SK-N-SH (cell line): ENCODE results near the gene MPHOSPH9. TPM values are rescaled to one million over a fixed set of nuclear protein-coding genes. Genes with fewer than 3 reads are reported as not detected.
A peak's percentile ranks its signal among the peaks of the same experiment; 100 is the strongest.

ENCODE experiments used
- CTCF ChIA-PET: fragments of 300-600, 350-600 bp; formaldehyde crosslinking; extraction: SDS; loops from one replicate; lab custom pipeline; 2021; lab: Yijun Ruan, JAX
- POLR2A ChIA-PET: fragments of 350-600 bp; sonication (Branson Sonifier 250); formaldehyde crosslinking; extraction: SDS; loops from one replicate; lab custom pipeline; 2020; ENCODE audit warnings: antibody characterized with exemption, inconsistent platforms; lab: Yijun Ruan, JAX
- DNase-seq: peaks from one replicate; pipeline ENCODE4 v3.0.0; 2012
- H2AFZ ChIP-seq: fragments of 200-600 bp; sonication (generic); 2 replicates; pipeline ENCODE4 v1.8.1; 2016; ENCODE audit warnings: antibody characterized with exemption, mild to moderate bottlenecking, low read depth
- H3F3A ChIP-seq: fragments of 200-600 bp; sonication (generic); replicated peaks from 2 replicates; pipeline ENCODE3; 2016; ENCODE audit warnings: antibody characterized with exemption, mild to moderate bottlenecking; ENCODE audit not compliant: insufficient read depth
- H3K27ac ChIP-seq, 2 experiments: fragments of 200-500 bp in 1 of 2; fragments of 200-600 bp in 1 of 2; sonication (Bioruptor generic) in 1 of 2; sonication (generic), shearing (Covaris generic) in 1 of 2; 2 replicates each; pipeline versions ENCODE4 v1.5.1 to v1.6.1; 2014 to 2016; ENCODE audit warnings: low read depth in 2 of 2, inconsistent platforms in 1 of 2, low read length in 1 of 2, mild to moderate bottlenecking in 1 of 2, mixed read lengths in 1 of 2
- H3K27me3 ChIP-seq: fragments of 200-600 bp; sonication (generic), shearing (Covaris generic); 2 replicates; pipeline ENCODE4 v1.6.1; 2016; ENCODE audit warnings: mixed run types; ENCODE audit not compliant: insufficient read depth
- H3K36me3 ChIP-seq, 2 experiments: fragments of 200-500 bp in 1 of 2; fragments of 200-600 bp in 1 of 2; sonication (Bioruptor generic) in 1 of 2; sonication (generic) in 1 of 2; replicated peaks in 1 of 2; 2 replicates each; pipeline versions ENCODE3 to v1.5.1; 2014 to 2016; ENCODE audit warnings: low read length in 1 of 2, mild to moderate bottlenecking in 1 of 2; ENCODE audit not compliant: insufficient read depth in 2 of 2, control insufficient read depth in 1 of 2
- H3K4me1 ChIP-seq, 2 experiments: fragments of 200-500 bp in 1 of 2; fragments of 200-600 bp in 1 of 2; sonication (Bioruptor generic) in 1 of 2; sonication (generic), shearing (Covaris generic) in 1 of 2; 2 replicates each; pipeline versions ENCODE4 v1.5.1 to v1.6.1; 2014 to 2016; ENCODE audit warnings: low read depth in 1 of 2, low read length in 1 of 2, mixed run types in 1 of 2; ENCODE audit not compliant: insufficient read depth in 2 of 2, control insufficient read depth in 1 of 2
- H3K4me2 ChIP-seq: fragments of 200-600 bp; sonication (generic), shearing (Covaris generic); 2 replicates; pipeline ENCODE4 v1.6.1; 2017; ENCODE audit warnings: mixed run types
- H3K4me3 ChIP-seq, 2 experiments: fragments of 200-500 bp in 1 of 2; fragments of 200-600 bp in 1 of 2; sonication (Bioruptor generic) in 1 of 2; sonication (generic), shearing (Covaris generic) in 1 of 2; 2 replicates each; pipeline versions ENCODE4 v1.5.1 to v1.8.1; 2014 to 2016; ENCODE audit warnings: low read depth in 2 of 2, inconsistent platforms in 1 of 2, low read length in 1 of 2, mild to moderate bottlenecking in 1 of 2, mixed read lengths in 1 of 2, moderate library complexity in 1 of 2
- H3K79me2 ChIP-seq: fragments of 200-600 bp; sonication (generic); 2 replicates; pipeline ENCODE4 v1.8.1; 2017; ENCODE audit warnings: mild to moderate bottlenecking; ENCODE audit not compliant: insufficient read depth
- H3K9ac ChIP-seq: fragments of 200-600 bp; sonication (generic); 2 replicates; pipeline ENCODE4 v1.6.1; 2017; ENCODE audit warnings: mixed run types
- H3K9me2 ChIP-seq: fragments of 200-600 bp; sonication (generic); 2 replicates; pipeline ENCODE4 v1.6.1; 2017; ENCODE audit warnings: mixed run types
- H3K9me3 ChIP-seq: fragments of 200-600 bp; sonication (generic); 2 replicates; pipeline ENCODE4 v1.6.1; 2017; ENCODE audit warnings: mixed run types, mild to moderate bottlenecking, moderate library complexity
- H4K20me1 ChIP-seq: fragments of 200-600 bp; sonication (generic); 2 replicates; pipeline ENCODE4 v1.6.1; 2017; ENCODE audit warnings: mild to moderate bottlenecking, mixed run types; ENCODE audit not compliant: insufficient read depth
- CHD2 ChIP-seq: fragments of 150-350 bp; IDR thresholded peaks from 2 replicates; pipeline ENCODE4 v1.6.1; 2018; ENCODE audit warnings: low read length; ENCODE audit not compliant: partially characterized antibody
- ELF1 ChIP-seq: IDR thresholded peaks from 2 replicates; pipeline ENCODE4 v1.4.0; 2012
- FOSL2 ChIP-seq: IDR thresholded peaks from 2 replicates; pipeline ENCODE4 v1.4.0; 2012; ENCODE audit warnings: low read depth, mild to moderate bottlenecking, moderate library complexity, borderline replicate concordance
- FOXM1 ChIP-seq: IDR thresholded peaks from 2 replicates; pipeline ENCODE4 v1.4.0; 2012; ENCODE audit warnings: low read depth, mild to moderate bottlenecking
- GATA2 ChIP-seq: sonication (generic); formaldehyde crosslinking; IDR thresholded peaks from 2 replicates; pipeline ENCODE4 v1.5.0; 2020; ENCODE audit warnings: mild to moderate bottlenecking, missing genetic modification reagents
- NFIC ChIP-seq: IDR thresholded peaks from 2 replicates; pipeline ENCODE4 v1.4.0; 2012; ENCODE audit warnings: borderline replicate concordance
- NRF1 ChIP-seq: IDR thresholded peaks from 2 replicates; pipeline ENCODE4 v1.6.1; 2012; ENCODE audit warnings: low read depth, mild to moderate bottlenecking, low read length
- SMC3 ChIP-seq: IDR thresholded peaks from 2 replicates; pipeline ENCODE4 v1.6.1; 2012; ENCODE audit warnings: low read depth, low read length, improper control_type of control experiment
- TAF1 ChIP-seq: IDR thresholded peaks from 2 replicates; pipeline ENCODE4 v1.6.1; 2012; ENCODE audit warnings: low read depth, mild to moderate bottlenecking, low read length, moderate library complexity, borderline replicate concordance
- TCF12 ChIP-seq: IDR thresholded peaks from 2 replicates; pipeline ENCODE4 v1.4.0; 2012
- TEAD4 ChIP-seq: IDR thresholded peaks from 2 replicates; pipeline ENCODE4 v1.4.0; 2012; ENCODE audit warnings: mild to moderate bottlenecking, borderline replicate concordance; ENCODE audit not compliant: insufficient read depth
- WGBS: methylation state at CpG from one replicate; pipeline ENCODE4 v1.1.6; 2017; ENCODE audit warnings: low lambda C conversion rate; 5-methylcytosine and 5-hydroxymethylcytosine counted together
- polyA plus RNA-seq, 3 experiments: library from polyadenylated mRNA; depleted of rRNA; stranded (reverse); fragments of >200 nt; gene quantifications; 2 replicates each; pipeline ENCODE4 v1.2.3, GENCODE V29; 2012
- TF ChIP-seq, protein P1 (sequence below): IDR thresholded peaks from 2 replicates; pipeline ENCODE4 v1.6.1; 2012; ENCODE audit warnings: mild to moderate bottlenecking, low read depth, low read length, moderate library complexity
- TF ChIP-seq, protein P2 (sequence below): IDR thresholded peaks from 2 replicates; pipeline ENCODE4; 2012
- TF ChIP-seq, protein P3 (sequence below): IDR thresholded peaks from 2 replicates; pipeline ENCODE4 v1.4.0; 2012; ENCODE audit warnings: low read depth
- TF ChIP-seq, protein P4 (sequence below): IDR thresholded peaks from 2 replicates; pipeline ENCODE4 v1.4.0; 2012; ENCODE audit warnings: low read depth, borderline replicate concordance

Gene MPHOSPH9
- polyA plus RNA-seq, 1 of the 3 experiments (the other 2 are of a cell fraction), result 9.0 TPM

DNA sequence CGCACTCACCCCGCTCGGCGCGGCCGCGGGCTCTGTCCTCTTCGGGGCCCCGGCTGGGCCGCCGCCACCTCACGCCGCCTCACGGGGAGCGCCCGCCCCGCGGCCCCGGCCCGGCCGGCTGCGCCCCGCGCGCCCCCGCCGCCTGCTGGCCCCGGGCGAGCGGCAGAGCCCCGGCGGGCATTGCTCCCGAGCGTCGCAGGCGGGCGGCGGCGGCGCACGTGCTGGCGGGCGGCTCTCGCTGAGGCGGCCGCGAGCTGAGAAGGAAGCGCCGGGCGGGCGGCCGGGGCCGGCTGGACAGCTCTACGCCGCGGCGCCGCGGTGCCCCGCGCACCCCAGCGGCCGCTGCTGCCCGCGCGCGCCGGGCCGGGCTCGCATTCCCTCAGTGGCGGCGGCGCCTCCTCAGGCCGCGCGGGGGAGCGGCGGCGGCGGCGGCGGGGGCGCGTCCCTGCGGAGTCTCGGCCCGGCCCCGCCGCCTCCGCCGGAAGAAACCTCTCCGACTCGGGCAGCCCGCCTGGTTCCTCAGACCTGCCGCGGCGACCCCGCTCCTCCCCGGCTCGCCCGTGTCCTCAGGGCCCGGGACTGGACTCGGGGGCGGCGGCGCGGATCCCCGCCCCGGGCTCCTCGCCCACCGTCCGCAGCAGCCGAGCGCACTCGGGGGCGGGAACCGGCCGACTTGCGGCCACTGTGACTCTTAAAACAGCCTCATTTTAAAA lies 82.0 kb downstream of the MPHOSPH9 start, which contains the start of gene PITPNM2:
TSS of gene PITPNM2 (minus strand) at position 347 of the 713 bp plus-strand sequence. CDS start 116,500 bp downstream, outside the sequence.
- Histone ChIP-seq H4K20me1 (no peaks in the 10 kb centered on the region), H3K4me1 (peaks cover 0 to 19% of the 10 kb centered on the region in 2 experiments; a peak in 1 of 4 replicates), H3K27me3 (no peaks in the 10 kb centered on the region), H3K4me2 (peak within 1 kb of the TSS; percentile 96), H3K9me3 (no peaks in the 10 kb centered on the region), H2AFZ (peak within 1 kb of the TSS; percentile 86), H3K9me2 (no peaks in the 10 kb centered on the region), H3K4me3 (peak within 1 kb of the TSS; percentile 72 to 82), H3K79me2 (peaks cover 19% of the 10 kb centered on the region; the same call in 1 of the 2 replicates), H3F3A (peaks cover 13% of the 10 kb centered on the region), H3K36me3 (peaks cover 16 to 22% of the 10 kb centered on the region in 2 experiments), H3K27ac (peak within 1 kb of the TSS in 1 of 2 experiments; percentile 55; a peak in 2 of 4 replicates), H3K9ac (peak within 1 kb of the TSS; percentile 75)
- TF ChIP-seq, protein P1, sequence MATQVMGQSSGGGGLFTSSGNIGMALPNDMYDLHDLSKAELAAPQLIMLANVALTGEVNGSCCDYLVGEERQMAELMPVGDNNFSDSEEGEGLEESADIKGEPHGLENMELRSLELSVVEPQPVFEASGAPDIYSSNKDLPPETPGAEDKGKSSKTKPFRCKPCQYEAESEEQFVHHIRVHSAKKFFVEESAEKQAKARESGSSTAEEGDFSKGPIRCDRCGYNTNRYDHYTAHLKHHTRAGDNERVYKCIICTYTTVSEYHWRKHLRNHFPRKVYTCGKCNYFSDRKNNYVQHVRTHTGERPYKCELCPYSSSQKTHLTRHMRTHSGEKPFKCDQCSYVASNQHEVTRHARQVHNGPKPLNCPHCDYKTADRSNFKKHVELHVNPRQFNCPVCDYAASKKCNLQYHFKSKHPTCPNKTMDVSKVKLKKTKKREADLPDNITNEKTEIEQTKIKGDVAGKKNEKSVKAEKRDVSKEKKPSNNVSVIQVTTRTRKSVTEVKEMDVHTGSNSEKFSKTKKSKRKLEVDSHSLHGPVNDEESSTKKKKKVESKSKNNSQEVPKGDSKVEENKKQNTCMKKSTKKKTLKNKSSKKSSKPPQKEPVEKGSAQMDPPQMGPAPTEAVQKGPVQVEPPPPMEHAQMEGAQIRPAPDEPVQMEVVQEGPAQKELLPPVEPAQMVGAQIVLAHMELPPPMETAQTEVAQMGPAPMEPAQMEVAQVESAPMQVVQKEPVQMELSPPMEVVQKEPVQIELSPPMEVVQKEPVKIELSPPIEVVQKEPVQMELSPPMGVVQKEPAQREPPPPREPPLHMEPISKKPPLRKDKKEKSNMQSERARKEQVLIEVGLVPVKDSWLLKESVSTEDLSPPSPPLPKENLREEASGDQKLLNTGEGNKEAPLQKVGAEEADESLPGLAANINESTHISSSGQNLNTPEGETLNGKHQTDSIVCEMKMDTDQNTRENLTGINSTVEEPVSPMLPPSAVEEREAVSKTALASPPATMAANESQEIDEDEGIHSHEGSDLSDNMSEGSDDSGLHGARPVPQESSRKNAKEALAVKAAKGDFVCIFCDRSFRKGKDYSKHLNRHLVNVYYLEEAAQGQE, result peak; percentile 38; the same call in 1 of the 2 replicates
- TF ChIP-seq CHD2, result no peak
- TF ChIP-seq FOXM1, result no peak
- TF ChIP-seq TCF12, result no peak
- TF ChIP-seq, protein P2, sequence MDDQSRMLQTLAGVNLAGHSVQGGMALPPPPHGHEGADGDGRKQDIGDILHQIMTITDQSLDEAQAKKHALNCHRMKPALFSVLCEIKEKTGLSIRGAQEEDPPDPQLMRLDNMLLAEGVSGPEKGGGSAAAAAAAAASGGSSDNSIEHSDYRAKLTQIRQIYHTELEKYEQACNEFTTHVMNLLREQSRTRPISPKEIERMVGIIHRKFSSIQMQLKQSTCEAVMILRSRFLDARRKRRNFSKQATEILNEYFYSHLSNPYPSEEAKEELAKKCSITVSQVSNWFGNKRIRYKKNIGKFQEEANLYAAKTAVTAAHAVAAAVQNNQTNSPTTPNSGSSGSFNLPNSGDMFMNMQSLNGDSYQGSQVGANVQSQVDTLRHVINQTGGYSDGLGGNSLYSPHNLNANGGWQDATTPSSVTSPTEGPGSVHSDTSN, result no peak
- no peak for TF ChIP-seq TAF1
- no peak for TF ChIP-seq TEAD4
- TF ChIP-seq SMC3, result peak; percentile 11; the same call in 1 of the 2 replicates
- TF ChIP-seq, protein P3, sequence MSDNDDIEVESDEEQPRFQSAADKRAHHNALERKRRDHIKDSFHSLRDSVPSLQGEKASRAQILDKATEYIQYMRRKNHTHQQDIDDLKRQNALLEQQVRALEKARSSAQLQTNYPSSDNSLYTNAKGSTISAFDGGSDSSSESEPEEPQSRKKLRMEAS, result peak; percentile 29; the same call in 1 of the 2 replicates
- TF ChIP-seq NFIC, result no peak
- TF ChIP-seq NRF1, result 0 out of 2 replicates have a peak, but pooled peaks have one; percentile 12
- TF ChIP-seq, protein P4, sequence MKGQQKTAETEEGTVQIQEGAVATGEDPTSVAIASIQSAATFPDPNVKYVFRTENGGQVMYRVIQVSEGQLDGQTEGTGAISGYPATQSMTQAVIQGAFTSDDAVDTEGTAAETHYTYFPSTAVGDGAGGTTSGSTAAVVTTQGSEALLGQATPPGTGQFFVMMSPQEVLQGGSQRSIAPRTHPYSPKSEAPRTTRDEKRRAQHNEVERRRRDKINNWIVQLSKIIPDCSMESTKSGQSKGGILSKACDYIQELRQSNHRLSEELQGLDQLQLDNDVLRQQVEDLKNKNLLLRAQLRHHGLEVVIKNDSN, result no peak
- no peak for TF ChIP-seq ELF1
- no peak for TF ChIP-seq FOSL2
- no peak for TF ChIP-seq GATA2 (CRISPR knock-in tag)
- POLR2A ChIA-PET, result interaction anchor here (1.5 kb wide), 1 partner anchor 82 kb away, joined by 5 read pairs; the partner anchor contains the start of gene MPHOSPH9
- 0% methylated on average over 19 of the region's 119 CpGs for WGBS
- peak; percentile 90 for DNase-seq
- CTCF ChIA-PET, result interaction anchor here (0.6 to 3.4 kb wide), 12 partner anchors 11 to 1689 kb away, joined by 3 to 15 read pairs (median 3); partner anchors contain the start of gene ABCB9
